ENCODE data around the gene CXCR6. TPM values are rescaled to one million over a fixed set of nuclear protein-coding genes. Genes with fewer than 3 reads are reported as not detected.

CXCR6 gene
- total RNA-seq, 1 donor from 2014 or later: 0.33 TPM

DNA sequence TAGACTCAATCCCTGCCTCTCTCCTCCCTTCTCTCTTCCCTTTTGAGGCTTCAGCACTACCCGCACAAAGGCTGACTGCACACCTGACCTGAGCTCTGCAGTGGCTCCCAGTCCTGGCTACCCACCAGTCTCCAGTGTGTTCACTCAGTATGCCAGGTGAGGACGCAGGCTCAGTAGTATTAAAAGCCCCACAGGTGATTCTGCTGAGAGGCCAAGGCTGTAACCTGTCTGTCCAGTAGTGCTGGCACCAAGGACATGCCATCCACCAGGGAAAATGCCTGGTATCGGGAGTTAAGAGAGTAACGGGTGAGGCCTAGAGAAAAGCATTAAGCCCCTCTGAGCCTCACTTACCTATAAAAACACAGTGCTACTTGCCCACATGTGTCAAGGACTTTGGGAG is 31.4 kb downstream of the CXCR6 start:
- Histone ChIP-seq H3K27ac (replicated peaks) (no peak overlapping the region), H3K4me3 (no peak overlapping the region), H3K27me3 (ENCODE audit: low read depth) (no peaks in the 10 kb centered on the region), H3K36me3 (peaks cover 97% of the 10 kb centered on the region), H3K4me1 (peaks cover 10% of the 10 kb centered on the region), H3K9me3 (replicated peaks) (no peaks in the 10 kb centered on the region)
- TF ChIP-seq, protein P1, sequence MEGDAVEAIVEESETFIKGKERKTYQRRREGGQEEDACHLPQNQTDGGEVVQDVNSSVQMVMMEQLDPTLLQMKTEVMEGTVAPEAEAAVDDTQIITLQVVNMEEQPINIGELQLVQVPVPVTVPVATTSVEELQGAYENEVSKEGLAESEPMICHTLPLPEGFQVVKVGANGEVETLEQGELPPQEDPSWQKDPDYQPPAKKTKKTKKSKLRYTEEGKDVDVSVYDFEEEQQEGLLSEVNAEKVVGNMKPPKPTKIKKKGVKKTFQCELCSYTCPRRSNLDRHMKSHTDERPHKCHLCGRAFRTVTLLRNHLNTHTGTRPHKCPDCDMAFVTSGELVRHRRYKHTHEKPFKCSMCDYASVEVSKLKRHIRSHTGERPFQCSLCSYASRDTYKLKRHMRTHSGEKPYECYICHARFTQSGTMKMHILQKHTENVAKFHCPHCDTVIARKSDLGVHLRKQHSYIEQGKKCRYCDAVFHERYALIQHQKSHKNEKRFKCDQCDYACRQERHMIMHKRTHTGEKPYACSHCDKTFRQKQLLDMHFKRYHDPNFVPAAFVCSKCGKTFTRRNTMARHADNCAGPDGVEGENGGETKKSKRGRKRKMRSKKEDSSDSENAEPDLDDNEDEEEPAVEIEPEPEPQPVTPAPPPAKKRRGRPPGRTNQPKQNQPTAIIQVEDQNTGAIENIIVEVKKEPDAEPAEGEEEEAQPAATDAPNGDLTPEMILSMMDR (IDR thresholded peaks at IDR 0.05; ENCODE audit: borderline replicate concordance): no peak
- intact Hi-C loops (cut with micrococcal nuclease): no loop called here
- no peak for DNase-seq

DNA sequence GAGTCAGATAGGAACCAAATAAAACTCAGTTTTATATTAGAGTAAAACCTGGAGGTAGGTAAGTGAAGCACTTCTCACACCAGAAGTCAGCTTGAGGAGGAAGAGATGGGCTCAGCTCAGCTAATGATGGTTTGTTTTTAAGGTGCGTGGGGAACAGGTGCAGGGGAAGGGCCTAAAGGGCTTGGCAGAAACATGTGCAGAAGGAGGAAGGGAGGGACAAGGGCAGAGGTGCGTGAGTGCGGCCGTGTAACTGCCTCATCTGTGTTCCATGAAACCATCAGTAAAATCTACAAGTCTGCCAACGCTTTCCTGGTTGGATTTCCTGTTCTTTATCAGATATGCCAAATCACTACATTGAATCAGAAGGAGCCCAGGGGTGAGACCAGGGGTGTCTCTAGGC is 32.4 kb downstream of the CXCR6 start:
- peaks cover 10% of the 10 kb centered on the region for H3K4me1 ChIP-seq
- no peak for DNase-seq
- H3K4me3 ChIP-seq: no peak overlapping the region
- TF ChIP-seq, protein P1 (IDR thresholded peaks at IDR 0.05; ENCODE audit: borderline replicate concordance): no peak
- H3K27me3 ChIP-seq (ENCODE audit: low read depth): no peaks in the 10 kb centered on the region
- no peaks in the 10 kb centered on the region for H3K9me3 ChIP-seq (replicated peaks)
- intact Hi-C loops (cut with micrococcal nuclease): no loop called here
- no peak overlapping the region for H3K27ac ChIP-seq (replicated peaks)
- H3K36me3 ChIP-seq: peaks cover 96% of the 10 kb centered on the region

DNA sequence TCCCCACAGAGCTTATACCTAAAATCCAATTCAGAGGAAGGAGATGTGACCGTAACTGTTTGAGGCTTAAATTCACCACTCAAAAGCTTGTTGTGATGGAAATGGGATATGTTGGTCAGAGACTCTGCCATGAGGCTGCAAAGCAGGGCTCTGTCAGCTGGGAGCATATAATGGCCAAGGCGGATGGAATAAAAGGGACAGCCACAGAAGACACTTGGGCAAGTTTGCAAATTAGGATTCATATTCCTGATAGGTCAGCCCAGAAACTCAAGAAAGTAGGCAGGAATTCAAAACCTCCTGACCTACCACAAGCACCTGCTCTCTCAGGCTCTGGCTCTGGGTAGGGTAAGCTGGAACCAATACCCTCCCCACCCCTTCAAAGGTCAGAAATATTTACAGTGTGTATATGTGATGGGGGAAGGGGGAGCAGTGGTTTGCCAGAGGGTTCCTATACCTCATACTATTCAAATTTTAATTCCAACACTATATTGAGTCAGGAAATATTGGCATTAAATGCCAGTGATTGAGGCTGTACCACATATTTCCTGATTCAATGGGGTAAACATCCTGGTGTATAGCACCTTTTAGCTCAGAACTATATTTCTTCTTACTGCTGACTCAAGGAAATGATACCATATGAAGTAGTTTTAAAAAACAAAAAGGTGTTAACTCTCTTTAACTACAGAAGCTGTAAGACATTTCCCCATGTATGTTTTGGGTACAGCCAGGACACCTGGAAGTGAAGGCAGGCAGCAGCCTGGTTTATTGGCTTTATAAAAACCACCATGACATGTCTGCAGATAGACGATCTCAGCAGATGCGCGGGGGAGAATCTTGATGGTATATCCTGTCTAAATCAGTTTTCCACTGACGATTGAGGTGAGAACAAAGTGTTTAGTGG is 33.2 kb downstream of the CXCR6 start:
- TF ChIP-seq, protein P1 (IDR thresholded peaks at IDR 0.05; ENCODE audit: borderline replicate concordance): no peak
- no peaks in the 10 kb centered on the region for H3K27me3 ChIP-seq (ENCODE audit: low read depth)
- peaks cover 18% of the 10 kb centered on the region for H3K4me1 ChIP-seq
- no peak overlapping the region for H3K27ac ChIP-seq (replicated peaks)
- peaks cover 96% of the 10 kb centered on the region for H3K36me3 ChIP-seq
- intact Hi-C loops (cut with micrococcal nuclease): no loop called here
- no peak overlapping the region for H3K4me3 ChIP-seq
- no peaks in the 10 kb centered on the region for H3K9me3 ChIP-seq (replicated peaks)
- DNase-seq: no peak

DNA sequence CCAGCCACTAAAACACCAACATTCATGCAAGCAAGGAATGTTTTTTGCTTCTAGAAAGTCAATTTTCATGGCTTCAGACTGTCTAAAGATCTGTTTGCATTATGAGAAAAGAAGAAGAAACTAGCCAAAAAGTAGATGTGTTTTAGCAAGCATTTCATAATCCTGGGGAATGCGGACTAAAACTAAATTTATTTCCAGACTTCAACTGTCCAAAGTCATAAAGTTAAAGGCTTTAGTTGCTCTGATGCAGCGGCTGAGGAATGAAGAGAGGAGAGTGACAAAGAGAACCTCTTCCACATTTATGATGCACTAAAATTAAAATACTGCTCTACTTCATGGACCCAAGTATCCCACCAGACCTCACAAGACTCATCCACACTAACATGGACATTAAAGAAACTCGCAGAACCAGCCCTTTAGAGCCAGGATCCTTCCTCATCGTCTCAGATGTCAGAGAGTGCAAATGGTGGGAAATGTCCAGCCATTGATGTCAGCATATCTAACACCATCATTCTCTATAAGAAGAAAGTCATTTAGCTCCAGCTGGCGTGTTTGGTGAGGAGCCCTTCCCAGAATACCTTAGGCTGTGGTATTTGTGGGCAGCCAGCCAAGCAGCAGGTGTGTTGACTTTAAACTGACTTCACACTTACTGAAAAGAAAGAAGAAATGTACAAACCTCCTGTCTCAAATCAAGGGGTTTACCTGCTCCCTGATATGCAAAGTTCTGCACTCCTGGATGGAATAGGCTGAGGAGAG is 34.9 kb downstream of the CXCR6 start:
- DNase-seq: no peak
- intact Hi-C loops (cut with micrococcal nuclease): no loop called here
- Histone ChIP-seq H3K36me3 (peaks cover 96% of the 10 kb centered on the region), H3K27ac (replicated peaks) (no peak overlapping the region), H3K9me3 (replicated peaks) (no peaks in the 10 kb centered on the region), H3K4me3 (no peak overlapping the region), H3K4me1 (peaks cover 35% of the 10 kb centered on the region), H3K27me3 (ENCODE audit: low read depth) (no peaks in the 10 kb centered on the region)
- TF ChIP-seq, protein P1 (IDR thresholded peaks at IDR 0.05; ENCODE audit: borderline replicate concordance): no peak

DNA sequence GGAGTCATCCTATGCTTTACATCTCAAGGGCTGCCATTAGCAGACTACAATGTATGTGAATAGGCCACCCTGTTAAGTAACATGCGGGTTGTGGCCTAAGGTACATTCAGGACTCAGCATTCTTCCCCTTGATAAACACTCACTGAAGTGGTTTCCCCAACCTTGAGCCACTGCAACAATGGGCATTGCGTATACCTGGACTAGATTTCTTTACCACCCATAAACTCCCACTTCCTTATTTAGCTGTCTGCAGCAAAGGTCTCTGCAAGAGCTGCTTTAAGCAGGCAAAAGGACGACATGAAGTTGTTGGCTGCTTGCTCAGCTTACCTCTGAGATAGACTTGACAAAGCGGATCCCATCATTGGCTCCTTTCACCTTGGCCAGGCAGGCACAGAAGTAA is 36.1 kb downstream of the CXCR6 start:
- Histone ChIP-seq H3K9me3 (replicated peaks) (no peaks in the 10 kb centered on the region), H3K36me3 (peaks cover 97% of the 10 kb centered on the region), H3K4me1 (peaks cover 47% of the 10 kb centered on the region), H3K4me3 (no peak overlapping the region), H3K27me3 (ENCODE audit: low read depth) (no peaks in the 10 kb centered on the region), H3K27ac (replicated peaks) (no peak overlapping the region)
- no peak for DNase-seq
- TF ChIP-seq, protein P1 (IDR thresholded peaks at IDR 0.05; ENCODE audit: borderline replicate concordance): no peak
- intact Hi-C loops (cut with micrococcal nuclease): no loop called here

Data from left ventricle myocardium inferior (tissue), 1 donor.